Measurements from ENCODE around the gene OR2M5.

Gene OR2M5

DNA sequence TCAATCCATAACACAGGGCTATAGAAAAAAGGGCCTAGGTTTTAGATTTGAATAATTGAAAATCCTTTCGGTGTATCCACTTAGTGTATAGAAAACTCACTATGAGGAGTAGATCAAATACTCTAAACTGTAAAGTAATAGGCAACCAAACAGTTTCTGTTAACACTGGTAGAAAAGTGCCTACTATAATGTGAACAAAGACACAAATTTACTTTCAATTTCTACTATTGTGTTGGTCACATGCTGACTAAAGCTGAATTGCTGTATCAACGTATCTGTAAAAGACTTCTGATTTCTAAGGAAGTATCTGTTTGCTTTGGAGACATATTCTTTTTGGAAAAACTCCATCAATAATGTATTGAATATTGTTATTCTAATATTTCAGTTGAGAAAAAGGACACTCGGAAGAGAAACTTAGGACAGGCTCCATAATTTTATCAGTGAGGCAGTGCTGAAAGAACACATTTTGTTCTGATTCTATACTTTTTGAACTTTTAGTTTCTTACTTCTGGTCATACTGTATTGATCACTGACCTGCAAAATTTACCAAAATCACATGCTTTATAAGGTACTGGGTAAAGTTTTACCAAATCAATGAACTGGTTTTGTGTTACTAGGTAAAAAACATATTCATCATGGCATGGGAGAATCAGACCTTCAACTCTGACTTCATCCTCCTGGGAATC, at the start of gene OR2M5:
OR2M5 (plus strand) TSS at position 636 of the 686 bp plus-strand sequence; CDS start at position 636, 0 bp downstream.
- no peak for DNase-seq (ENCODE audit: low read depth in 2 of 2)

GRCh38 chr1:248098529-248098928, 46.4 kb upstream of the OR2M5 start:
- no peak for DNase-seq (ENCODE audit: low read depth in 2 of 2)

DNA sequence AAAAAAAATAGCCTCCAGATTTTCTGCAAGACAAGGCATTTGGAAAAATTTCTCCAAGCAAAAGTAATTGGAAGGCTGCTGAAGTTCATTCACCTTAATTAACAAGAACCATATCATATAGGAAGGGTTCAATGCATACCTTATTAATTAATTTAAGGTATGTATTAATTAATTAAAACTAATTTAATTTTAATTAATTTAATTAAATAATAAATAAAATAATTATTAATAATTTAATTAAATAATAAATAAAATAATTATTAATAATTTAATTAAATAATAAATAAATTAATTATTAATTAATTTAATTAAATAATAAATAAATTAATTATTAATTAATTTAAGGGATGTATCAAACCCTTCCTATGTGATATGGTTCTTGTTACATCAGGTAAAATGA, 42.1 kb upstream of the OR2M5 start:
- no peak for DNase-seq (ENCODE audit: low read depth in 2 of 2)

GRCh38 chr1:248111157-248111556, 33.8 kb upstream of the OR2M5 start:
- DNase-seq (ENCODE audit: low read depth in 2 of 2): no peak

DNA sequence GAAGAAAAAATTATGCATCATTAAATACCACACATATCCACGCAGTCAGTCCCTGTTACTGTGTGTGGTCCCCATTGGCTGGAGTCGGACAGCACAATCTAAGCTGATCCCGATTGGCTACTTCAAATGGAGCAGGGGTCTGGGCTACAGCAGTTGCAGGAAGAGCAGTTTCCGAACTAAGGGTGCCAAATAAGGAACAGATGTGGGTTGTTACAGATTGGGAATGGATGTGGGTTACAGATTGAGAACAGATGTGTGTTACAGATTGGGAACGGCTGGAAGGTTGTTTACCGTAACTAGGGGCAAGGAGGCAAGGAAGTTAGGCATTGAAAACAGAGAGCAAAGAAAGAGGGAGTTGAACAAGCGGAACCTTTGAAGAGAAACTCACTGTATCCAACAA, 30.1 kb upstream of the OR2M5 start:
- DNase-seq (ENCODE audit: low read depth in 2 of 2): no peak

DNA sequence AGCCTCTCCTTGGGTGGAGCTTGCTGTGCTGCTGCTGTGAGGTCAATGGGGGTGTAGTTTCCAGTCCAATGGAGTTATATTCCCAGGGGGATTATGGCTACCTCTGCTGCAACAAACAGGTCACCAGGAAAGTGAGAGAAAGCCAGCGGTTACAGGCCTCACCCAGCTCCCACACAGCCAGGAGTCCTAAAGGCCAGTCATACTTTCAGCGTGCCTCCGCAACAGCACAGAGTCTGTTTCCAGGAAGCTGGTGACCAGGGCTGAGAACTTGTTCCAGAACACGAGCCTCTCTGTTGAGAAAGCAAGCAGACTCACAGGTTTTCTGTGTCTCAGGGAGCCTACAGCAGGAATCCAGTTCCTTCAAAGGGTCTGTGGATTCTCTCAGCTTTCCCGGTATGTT, 17.3 kb upstream of the OR2M5 start:
- DNase-seq (ENCODE audit: low read depth in 2 of 2): no peak

GRCh38 chr1:248136811-248137210, 8.1 kb upstream of the OR2M5 start:
- no peak for DNase-seq (ENCODE audit: low read depth in 2 of 2)

GRCh38 chr1:248140846-248141245, 4.1 kb upstream of the OR2M5 start:
- no peak for DNase-seq (ENCODE audit: low read depth in 2 of 2)

GRCh38 chr1:248143311-248143710, 1.6 kb upstream of the OR2M5 start:
- no peak for DNase-seq (ENCODE audit: low read depth in 2 of 2)

GRCh38 chr1:248152056-248152827, 7.3 kb downstream of the OR2M5 start:
- no peak for DNase-seq (ENCODE audit: low read depth in 2 of 2)

DNA sequence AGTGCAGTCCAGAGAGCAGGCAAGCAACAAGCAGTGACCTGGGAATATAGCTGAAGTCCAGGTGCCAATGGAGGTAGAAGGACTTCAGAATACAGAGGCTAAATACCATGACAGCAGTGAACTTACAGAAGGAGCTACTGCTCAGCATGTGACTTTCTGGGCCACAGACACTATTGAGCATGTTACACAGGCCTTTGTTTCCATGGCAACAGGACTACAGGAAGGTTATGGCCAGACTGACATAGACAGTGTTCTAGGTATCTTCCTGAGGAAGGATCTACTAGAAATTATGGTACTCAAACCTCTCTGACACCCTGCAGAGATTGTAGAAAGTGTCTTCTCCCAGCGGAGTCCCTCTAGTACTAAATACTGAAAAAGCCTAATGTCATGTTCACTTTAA, 11.0 kb downstream of the OR2M5 start:
- no peak for DNase-seq (ENCODE audit: low read depth in 2 of 2)

DNA sequence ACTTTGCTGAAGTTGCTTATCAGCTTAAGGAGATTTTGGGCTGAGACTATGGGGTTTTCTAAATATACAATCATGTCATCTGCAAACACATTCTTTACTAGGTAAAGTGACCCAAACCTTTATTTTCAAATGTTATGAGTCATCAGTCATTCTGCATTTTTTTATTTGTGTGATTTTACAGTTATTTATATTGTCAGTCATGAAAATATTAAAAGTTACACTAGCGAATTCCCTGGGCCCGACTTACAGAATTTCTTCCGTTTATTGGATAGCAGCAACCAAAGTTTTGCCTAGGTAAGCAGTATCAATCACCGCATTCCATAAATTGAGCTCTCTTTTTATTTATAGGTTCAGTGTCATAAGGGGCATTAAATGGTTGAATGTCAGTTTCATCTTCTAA, 13.8 kb downstream of the OR2M5 start:
- no peak for DNase-seq (ENCODE audit: low read depth in 2 of 2)

DNA sequence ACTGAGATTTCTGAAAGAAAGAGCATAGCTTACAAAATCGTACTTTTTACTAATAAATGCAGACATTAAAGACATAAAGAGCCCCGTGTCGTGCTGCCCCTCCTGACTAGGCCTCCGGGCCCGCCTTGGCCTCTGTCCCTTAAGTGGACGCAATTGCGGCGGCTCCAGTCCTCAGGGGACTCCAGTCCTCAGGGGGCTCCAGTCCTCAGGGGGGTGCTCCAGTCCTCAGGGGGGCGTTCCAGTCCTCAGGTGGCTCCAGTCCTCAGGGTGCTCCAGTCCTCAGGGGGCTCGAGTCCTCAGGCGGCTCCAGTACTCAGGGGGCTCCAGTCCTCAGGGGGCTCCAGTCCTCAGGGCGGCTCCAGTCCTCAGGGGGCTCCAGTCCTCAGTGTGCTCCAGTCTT, 19.1 kb downstream of the OR2M5 start:
- DNase-seq (ENCODE audit: low read depth in 2 of 2): no peak

- DNase-seq (ENCODE audit: low read depth in 2 of 2): no peak
Observed at GRCh38 chr1:248165186-248165585, 20.2 kb downstream of the OR2M5 start.

- no peak for DNase-seq (ENCODE audit: low read depth in 2 of 2)
Observed at GRCh38 chr1:248174521-248174920, 29.6 kb downstream of the OR2M5 start, which contains the start of gene OR2M2. Gene OR2M2, plus strand, starts transcription at chr1:248174821. Its CDS starts 5,165 bp downstream, at chr1:248179986.

GRCh38 chr1:248183996-248184395, 39.0 kb downstream of the OR2M5 start:
- no peak for DNase-seq (ENCODE audit: low read depth in 2 of 2)

GRCh38 chr1:248187363-248187762, 42.4 kb downstream of the OR2M5 start:
- no peak for DNase-seq (ENCODE audit: low read depth in 2 of 2)

DNA sequence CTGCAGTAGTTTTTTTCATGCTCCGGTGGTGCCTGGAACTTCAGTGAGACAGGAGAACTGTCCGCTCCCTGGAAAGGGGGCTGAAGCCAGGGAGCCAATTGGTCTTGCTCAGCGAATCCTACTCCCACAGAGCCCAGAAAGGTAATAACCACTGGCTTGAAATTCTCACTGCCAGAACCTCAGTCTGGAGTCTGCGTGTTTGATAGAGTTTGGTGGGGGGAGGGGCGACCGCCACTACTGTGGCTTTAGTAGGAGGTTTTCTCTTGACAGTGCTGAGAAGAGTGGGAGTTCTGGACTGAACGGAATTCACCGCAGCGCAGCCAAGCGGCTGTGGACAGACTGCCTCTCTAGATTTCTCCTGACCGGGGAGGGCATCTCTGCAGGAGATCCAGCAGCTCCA, 44.1 kb downstream of the OR2M5 start:
- DNase-seq (ENCODE audit: low read depth in 2 of 2): no peak

- DNase-seq (ENCODE audit: low read depth in 2 of 2): no peak
Observed at GRCh38 chr1:248194117-248194516, 49.2 kb downstream of the OR2M5 start.

Measured in fibroblast of skin of left biceps (primary cell).